Left kidney (tissue), 8 donors: ENCODE measurements around the gene SPESP1. TPM values are rescaled to one million over a fixed set of nuclear protein-coding genes. Genes with fewer than 3 reads are reported as not detected.

Experiments
- DNase-seq: peaks from one replicate; pipeline ENCODE4 v3.0.0-alpha.2; 2013
- long read RNA-seq, 8 donors: transcript quantifications; one replicate each; lab custom pipeline, GENCODE V29; 2026
- polyA plus RNA-seq: library from polyadenylated mRNA; unstranded; fragments of 120-200 nt; gene quantifications from one replicate; pipeline ENCODE4 v1.2.1, GENCODE V29; 2013; ENCODE audit not compliant: insufficient read length

The SPESP1 gene
- 6.9 TPM for polyA plus RNA-seq
- long read RNA-seq, donor 1 = 0 reads
- long read RNA-seq, donor 2, partial matches to known transcripts = 287 of 296 reads
- long read RNA-seq, donor 2, other reads (novel, unspliced or antisense) = 7 of 296 reads
- long read RNA-seq, donor 3, transcript SPESP1-201 (2 exons, 1,431 nt) = major isoform, 6 of 213 reads
- long read RNA-seq, donor 3, partial matches to known transcripts = 207 of 213 reads
- long read RNA-seq, donor 3, other reads (novel, unspliced or antisense) = 0 of 213 reads
- long read RNA-seq, donor 4 = 0 reads
- long read RNA-seq, donor 5, transcript SPESP1-201 (2 exons, 1,431 nt) = major isoform, 9 of 9 reads
- long read RNA-seq, donor 5, partial matches to known transcripts = 0 of 9 reads
- long read RNA-seq, donor 5, other reads (novel, unspliced or antisense) = 0 of 9 reads
- long read RNA-seq, donor 6, partial matches to known transcripts = 143 of 255 reads
- long read RNA-seq, donor 6, other reads (novel, unspliced or antisense) = 111 of 255 reads
- long read RNA-seq, donor 7, transcript SPESP1-201 (2 exons, 1,431 nt) = major isoform, 6 of 6 reads
- long read RNA-seq, donor 7, partial matches to known transcripts = 0 of 6 reads
- long read RNA-seq, donor 7, other reads (novel, unspliced or antisense) = 0 of 6 reads
- long read RNA-seq, donor 8 = 0 reads

DNA sequence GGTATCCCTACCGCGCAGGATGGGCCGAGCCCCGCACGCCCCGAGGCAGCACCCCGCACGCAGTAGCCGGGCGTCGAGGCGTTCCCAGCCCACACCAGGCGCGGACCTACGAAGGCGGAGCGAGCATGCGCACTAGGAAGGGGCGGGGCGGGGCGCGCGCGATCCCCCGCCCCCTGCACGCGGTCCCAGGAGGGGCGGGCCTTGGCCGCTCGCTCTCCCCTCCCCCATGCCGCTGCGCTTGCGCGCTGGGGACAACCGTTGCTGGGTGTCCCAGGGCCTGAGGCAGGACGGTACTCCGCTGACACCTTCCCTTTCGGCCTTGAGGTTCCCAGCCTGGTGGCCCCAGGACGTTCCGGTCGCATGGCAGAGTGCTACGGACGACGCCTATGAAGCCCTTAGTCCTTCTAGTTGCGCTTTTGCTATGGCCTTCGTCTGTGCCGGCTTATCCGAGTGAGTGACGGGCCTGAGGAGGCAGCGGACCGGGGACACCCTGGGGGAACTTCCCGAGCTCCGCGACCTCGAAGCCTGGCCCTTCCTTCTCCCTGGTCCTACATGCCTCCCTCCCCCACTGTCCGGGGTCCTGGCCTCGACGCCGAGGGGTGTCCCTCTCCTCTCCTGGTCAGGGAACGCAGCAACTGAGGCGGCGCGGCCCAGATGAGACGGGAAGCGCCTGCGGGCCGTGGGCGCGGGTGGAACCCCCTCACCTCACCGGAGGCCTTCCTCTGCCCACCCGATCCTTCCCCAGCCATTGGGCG is at the start of gene SPESP1:
Gene SPESP1, plus strand, starts transcription at position 258 of the 755 bp plus-strand sequence. Its CDS starts 129 bp downstream, at position 387.
- DNase-seq = no peak

DNA sequence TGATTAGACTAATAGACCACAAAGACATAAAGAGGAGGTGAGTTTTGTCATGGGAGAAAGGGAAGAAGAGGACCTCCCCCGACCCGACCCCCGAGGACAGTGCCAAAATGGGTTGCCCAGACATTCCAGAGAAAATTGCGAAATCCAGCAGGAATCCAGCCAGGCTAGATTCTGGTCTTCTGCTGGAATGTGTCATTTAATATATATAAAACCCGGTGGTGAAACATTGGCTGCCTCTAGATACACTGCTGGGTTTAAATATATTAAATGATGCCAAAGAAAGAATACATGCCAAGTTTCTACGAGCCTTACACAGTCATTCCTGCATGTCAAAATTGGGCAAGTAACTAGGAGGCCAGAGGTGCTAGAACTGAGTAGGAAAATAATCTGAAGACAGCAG is 45.3 kb upstream of the SPESP1 start:
- DNase-seq = no peak

DNA sequence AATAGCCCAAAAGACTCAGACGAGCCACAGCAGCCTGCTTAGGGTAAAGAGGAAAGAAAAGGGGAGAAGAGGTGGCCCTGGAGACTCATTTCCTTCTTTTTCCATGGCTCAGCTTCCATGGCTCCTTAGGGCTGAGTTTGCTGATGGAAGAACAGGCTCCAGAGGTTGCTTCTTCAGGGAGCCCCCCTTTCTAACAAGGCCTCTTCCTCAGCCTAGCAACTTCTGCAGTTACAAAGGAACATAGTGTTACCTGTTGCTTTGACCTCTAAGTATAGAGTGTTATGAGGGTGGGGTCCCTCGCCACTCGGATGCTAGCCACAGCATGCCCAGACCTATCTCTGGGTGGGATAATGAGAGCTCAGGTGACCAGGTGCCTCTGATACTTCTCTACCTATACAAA is 43.2 kb upstream of the SPESP1 start:
- no peak for DNase-seq

DNA sequence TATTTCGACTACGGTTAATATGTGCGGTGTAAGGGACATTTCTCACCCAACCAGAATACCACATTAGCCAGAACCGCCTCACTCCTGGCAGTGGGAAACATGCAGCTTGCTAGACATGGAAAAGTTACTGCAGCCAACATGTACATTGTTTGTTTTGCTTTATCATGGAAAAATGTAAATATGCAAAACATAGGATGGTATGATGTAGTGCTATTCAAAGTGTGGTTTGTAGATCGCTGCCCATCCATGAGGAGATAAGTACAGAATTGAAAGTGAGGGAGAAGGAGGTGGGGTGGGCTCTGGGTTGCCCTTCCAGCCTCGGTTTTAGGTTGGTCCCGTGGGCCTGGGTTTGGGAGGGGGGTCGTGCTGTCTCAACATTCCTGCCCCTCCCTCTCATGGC is 42.5 kb upstream of the SPESP1 start:
- no peak for DNase-seq

DNA sequence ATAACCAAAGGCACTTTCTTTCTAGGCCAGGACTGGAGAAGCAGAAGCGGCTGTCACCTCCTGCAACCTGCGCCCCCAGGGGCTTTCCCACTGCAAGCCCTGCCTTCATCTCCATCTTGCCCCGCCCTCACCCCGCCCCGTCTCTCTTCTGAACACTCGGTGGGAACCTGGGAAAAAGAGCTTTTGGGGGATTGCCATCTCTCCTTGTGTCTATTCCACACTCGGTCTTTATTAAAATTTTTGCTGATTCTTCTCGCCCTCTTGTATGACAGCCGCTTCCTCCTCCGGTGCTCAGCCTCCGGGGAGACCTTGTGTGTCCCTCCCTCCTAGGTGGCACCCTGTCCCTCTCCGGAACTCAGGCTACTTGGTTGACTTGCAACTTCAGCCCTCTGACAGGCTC is 41.9 kb upstream of the SPESP1 start:
- no peak for DNase-seq

DNA sequence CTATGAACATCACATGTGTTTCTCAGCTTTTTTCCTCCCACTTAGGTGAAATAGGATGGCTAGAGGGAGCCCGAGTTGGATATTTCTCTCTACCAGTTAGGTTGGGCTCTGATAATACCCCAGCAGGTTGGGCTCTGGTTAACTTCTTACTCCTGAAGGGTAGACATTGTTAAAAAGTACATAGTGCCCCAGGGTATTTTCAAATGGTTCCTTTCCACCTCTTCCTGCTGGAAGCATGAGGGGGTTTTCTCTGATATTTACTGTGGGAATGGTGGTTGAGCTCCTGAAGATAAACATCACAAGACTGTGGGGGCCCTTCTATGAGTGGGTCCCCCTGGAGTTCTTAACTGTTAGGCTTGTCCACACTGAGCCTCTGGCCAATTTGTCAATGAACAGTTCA is 36.1 kb upstream of the SPESP1 start:
- DNase-seq = no peak

DNA sequence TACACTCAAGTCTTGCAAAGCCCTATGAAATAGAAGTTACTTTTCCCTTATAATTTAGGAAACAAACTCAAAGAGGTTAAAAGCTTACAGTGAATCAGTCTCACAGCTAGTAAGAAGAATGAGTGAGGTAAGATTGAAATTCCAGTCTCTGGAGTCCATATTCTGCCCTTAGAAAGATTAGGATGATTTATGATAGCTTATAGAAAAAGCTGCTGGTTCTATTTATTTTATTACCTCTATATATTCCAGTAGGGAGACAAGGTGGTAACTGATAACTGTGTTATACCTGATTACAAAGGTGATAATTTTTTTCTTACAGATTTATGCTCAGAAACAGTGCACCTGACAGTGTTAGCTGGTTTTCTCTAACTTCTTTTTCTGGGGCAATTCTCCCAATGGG is 34.1 kb upstream of the SPESP1 start:
- no peak for DNase-seq

DNA sequence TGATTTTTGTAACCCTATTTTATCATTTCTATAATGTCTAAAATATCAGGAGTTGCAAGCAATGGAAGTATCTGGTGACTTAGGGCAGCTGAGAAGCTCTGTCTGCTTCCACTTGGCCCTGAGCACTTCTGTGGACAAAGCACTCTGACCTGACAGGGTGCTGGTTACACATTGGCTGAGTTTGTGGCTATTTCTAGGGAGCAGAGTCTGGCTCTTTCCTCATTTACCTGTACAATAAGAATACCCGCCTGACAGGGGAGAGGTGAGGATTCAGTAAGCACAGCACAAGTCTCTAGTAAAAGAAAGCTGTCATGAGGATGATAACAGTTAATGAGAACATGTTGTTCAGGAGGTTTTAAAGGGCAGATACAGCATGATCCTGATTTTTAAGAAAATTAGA is 33.3 kb upstream of the SPESP1 start:
- no peak for DNase-seq

DNA sequence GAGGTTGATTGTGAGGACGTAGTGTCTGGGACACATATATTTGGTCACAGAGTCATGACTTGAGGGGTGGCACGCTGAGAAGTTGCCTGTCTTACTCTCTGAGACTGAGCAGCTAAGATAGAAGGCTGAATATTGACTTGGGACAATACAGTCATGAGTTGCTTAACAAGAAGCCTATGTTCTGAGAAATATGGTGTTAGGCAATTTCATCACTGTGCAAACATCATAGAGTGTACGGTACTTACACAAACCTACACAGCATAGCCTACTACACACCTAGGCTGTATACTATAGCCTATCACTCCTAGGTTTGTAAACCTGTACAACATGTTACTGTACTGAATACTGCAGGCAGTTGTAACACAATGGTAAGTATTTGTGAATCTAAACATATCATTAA is 30.3 kb upstream of the SPESP1 start:
- no peak for DNase-seq

DNA sequence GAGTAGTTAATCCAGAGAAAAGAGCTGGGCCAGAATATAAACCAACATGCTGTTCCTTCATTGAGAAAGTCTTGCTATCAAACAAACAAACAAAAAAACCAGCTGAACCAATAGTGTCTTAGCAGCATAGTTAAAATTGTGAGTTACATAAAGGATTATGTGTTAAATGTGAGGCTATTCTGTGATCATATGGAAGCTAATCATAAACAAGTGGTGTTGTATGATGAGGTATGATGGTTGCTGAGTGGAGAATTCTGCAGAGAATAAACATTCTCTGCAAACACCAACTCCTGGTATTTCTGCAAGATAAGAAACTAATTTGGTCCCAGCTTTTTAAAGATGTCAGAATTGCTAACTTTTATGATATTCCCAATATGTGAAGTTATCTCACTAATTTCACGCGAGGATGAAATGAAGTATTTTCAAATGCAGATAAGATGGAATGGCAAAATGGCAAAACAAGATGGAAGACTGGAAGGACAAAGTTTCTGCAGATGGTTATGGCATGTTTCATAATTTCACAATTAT is 22.9 kb upstream of the SPESP1 start:
- DNase-seq = no peak

DNA sequence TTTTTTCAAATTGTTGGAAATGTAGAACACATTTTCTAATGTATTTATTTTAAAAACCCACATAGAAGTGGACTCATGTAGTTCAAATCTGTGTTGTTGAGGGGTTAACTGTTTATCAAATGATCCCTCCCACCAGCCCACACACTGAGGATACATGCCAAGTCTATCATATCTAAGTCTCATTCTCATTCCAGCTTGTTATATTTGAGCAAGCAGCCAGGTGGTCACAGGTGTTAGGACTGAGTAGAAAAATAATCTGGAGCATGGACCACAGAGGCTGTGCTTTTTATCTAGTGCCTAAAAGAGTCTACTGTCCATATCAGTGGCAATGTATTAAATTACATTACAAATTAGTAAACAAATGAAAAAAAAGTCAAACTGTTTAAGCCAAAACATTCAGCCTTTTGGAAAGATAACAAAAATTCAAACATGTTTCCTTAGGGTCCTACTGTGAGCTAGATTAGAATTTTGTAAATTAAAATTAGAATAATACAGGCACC is 20.7 kb upstream of the SPESP1 start:
- DNase-seq = no peak

DNA sequence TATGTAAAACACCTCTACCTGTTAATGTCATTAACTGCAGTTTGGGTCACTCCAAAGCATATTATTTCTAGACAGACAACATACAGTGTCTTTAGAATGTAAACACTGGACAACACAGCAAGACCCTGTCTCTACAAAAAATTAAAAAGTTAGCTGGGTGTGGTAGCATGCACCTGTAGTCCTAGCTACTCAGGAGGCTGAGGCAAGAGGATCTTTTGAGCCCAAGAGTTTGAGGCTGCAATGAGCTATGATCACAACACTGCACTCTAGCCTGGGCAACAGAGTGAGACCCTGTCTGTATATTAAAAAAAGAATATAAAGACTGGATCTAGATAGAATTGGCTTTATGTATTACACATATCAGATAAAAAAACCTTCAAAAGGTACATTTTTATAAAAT is 20.0 kb upstream of the SPESP1 start:
- no peak for DNase-seq

DNA sequence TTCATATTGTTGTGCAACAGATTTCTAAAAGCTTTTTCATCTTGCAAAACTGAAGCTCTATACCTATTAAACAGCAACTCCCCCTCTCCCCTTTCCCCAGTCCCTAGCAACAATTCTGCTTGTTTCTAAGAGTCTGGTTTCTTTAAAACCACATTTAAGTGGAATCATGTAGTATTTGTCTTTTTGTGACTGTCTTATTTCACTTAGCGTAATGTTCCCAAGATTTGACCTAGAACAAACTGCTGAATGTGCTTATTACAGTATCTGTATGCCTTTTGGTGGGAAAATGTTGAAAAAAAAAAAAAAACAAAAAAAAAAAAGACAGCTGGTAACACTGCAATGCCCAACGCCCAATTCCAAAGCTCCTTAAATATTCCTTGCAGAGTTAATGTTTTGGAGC is 19.5 kb upstream of the SPESP1 start:
- no peak for DNase-seq

DNA sequence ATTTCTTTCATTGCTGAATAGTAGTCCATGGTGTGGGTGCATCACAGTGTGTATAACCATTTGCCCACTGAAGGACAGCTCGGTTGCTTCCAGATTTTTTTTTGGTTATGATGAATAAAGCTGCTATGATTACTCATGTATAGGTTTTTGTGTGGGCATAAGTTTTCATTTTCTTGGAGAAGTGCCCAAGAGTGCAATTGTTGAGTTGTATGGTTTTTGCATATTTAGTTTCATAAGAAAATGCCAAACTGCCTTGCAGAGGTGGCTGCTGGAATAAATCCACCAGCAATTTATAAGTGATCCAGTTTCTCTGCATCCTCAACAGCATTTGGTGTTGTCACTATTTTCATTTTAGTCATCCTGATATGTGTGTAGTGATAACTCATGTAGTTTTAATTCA is 8.4 kb upstream of the SPESP1 start:
- DNase-seq = no peak

DNA sequence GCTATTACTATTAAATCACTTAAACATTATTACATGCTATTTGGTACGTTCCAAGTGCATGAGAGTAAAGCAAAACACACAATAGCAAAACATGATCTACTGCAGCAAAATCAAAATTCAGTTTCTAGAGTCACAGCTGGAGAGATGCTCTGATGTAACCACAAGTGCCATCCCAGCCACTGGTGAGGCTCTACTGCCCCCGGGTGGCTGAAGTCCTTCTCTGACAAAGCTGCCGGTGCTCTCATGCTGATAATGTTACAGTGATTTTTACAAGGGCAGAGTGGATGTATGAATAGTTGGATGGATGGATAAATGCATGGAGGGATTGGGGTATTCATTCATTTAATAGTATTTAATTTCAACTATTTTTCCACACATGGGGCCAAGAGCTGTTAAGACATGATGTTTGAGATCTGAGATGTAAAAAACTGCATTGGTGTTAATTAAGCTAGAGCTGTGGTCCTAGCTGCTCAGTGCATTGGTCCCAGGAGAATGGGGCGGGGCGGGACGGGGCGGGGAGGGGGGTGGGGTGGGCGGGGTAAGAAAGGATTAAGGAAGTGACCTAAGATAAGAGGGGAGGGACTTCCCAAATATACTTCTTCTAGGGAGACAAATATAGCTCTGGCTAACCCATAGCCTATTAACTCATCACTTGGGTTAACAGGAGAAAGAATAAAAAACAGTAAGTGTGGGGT is 5.3 kb upstream of the SPESP1 start:
- peak; percentile 76 for DNase-seq

DNA sequence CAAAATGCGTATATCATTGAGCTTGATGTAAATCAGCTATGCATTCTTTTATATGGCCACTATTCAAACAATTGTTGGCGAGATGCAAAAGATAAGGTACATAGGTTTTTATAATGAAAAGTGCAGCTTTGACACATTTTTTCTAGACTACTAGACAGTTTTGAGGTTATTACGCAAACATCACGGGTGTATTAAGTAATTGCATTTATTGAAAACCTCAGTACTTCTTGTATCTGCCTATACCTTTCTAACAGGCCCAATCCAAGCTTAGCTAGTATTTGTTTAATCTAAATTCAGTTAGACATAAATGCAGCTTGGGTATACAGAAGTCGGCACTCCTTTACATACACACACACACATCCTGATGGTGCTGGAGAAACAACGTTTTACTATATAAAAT is 2.7 kb downstream of the SPESP1 start:
- DNase-seq = no peak

DNA sequence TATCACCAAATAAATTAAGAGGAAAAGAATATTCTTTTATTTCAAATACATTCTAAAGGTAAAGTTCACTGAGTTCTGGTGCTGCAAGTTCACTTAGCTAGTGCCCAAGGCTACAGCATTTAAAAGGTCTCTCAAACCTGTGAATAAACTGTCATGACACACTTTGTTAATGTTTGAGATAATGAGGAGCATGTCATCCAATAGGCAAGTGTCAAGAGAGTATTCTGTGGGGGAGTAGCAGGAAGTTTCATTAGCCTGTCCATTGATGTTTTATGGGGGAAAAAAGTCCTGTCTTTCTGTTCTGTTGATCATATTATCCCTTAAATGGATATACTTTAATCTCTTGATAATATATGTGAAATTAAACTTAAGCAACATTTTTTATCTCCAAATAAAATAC is 4.0 kb downstream of the SPESP1 start:
- peak; percentile 22 for DNase-seq

DNA sequence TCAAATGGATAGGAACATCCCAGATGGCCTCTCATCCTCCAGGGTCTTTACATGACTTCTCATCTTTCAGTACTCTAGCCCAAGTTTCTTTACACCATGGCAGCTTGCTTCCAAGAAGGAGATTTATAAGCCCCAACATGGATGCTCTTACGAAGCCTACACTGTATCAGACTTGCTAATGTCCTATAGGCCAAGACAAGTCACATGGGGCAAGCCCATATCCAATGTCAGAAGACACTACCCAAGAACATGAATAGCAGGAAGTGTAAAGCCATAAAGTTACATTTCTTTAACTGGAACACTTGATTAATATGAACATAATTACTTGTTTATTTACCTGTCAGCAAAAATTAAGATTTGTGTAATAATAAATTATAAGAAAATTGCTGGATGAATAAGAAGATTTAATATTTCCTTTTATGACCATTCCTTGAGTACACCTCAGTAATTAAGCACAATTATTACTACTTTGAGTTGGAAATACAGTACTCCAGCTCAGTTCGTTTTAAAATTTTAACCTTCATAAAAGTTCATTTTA is 5.1 kb downstream of the SPESP1 start:
- no peak for DNase-seq

DNA sequence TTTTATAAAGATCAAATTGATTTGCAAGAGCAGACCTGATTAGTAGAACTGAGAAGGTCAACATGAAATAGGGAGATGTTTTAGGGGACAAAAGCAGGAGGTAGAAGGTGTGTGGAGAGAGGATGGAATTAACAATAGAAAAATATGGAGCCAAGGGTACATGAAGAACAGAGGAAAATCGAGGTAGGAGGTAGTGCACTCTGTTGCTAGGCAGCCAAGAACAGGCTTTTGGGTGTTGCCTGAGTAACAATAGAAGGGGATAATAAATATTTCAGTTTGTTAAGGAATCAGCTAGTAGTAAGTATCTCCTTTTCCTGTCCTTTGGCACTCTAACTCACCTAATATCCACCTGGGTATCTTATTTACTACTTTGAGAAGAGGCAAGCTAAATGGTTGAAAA is 9.2 kb downstream of the SPESP1 start:
- no peak for DNase-seq

DNA sequence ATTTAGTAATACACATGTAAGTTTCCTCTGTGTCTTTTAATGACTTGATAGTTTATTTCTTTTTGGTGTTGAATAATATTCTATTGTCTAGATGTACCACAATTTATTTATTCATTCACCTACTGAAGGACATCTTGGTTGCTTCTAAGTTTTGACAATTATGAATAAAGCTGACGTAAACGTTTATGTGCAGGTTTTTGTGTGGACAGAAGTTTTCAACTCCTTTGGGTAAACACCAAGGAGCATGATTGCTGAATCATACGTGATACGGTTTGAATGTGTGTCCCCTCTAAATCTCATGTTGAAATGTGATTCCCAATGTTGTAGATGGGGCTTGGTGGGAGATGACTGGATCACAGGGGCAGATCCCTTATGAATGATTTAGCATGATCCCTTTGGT is 21.5 kb downstream of the SPESP1 start:
- no peak for DNase-seq

DNA sequence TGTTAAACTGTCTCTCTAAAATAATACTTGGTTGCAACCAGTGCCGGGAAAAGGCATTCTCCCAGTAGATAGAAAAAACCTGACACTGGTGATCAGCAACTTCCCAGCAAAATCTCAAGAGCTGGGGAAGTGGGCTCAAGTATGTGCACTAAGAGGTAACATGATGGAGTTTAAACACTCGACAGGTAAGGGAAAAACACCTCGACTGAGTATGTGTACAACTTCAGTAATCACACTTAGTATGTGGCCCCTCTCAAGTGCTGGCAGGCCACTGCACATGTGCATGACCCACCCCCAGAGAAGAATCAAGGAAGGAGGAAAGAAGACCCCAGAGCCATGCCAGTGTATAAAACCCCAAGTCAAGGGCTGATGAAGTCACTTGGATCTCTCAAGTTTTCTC is 27.4 kb downstream of the SPESP1 start:
- DNase-seq = no peak

DNA sequence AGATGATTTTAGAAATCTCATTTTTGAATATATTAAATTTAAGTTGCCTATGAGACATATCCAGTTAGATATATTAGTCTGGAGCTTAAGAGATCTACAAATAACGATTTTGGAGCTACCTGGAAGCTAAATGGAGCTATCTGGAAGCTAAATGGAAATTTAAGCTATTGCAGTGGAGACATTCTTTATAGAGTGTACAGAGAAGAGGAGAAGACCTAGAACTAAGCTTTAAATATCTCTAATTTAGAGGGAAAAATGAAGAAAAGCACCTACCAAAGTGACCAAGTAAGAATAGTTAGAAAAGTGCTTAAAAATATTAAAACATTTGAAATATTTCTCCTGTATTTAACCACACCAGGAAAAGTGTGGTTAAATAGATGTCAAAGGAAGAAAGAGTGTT is 28.3 kb downstream of the SPESP1 start:
- DNase-seq = no peak
